Neural crest cell (in vitro differentiated cells): ENCODE measurements around the gene ST7. TPM values are rescaled to one million over a fixed set of nuclear protein-coding genes. Genes with fewer than 3 reads are reported as not detected.

Experiments
- DNase-seq: peaks from one replicate; pipeline ENCODE4 v3.0.0; 2021; ENCODE audit warnings: low read depth, mixed read lengths, low spot score
- H3K27ac Mint-ChIP-seq: one replicate; pipeline ENCODE4 v1.8.0; 2021; ENCODE audit warnings: mild to moderate bottlenecking, mixed read lengths; ENCODE audit not compliant: unreplicated experiment
- H3K27me3 Mint-ChIP-seq: 2 replicates; pipeline ENCODE4 v1.8.0; 2021; ENCODE audit warnings: low read depth, mild to moderate bottlenecking, mixed read lengths
- H3K36me3 Mint-ChIP-seq: 2 replicates; pipeline ENCODE4 v1.8.0; 2021; ENCODE audit warnings: low read depth, mild to moderate bottlenecking, mixed read lengths
- H3K4me1 Mint-ChIP-seq: 2 replicates; pipeline ENCODE4 v1.8.0; 2021; ENCODE audit warnings: mixed read lengths
- H3K4me3 Mint-ChIP-seq: one replicate; pipeline ENCODE4 v1.8.0; 2021; ENCODE audit warnings: mild to moderate bottlenecking, mixed read lengths
- H3K9me3 Mint-ChIP-seq: 2 replicates; pipeline ENCODE4 v1.8.0; 2021; ENCODE audit warnings: mixed read lengths
- total RNA-seq: library from RNA; stranded (reverse); gene quantifications from 2 replicates; pipeline ENCODE4 v1.2.1, GENCODE V29; 2021
- TF ChIP-seq, protein P1 (sequence below): fragments of 200-600 bp; sonication (generic); conservative IDR thresholded peaks from 2 replicates; pipeline ENCODE4 v1.5.0; 2021; ENCODE audit warnings: antibody characterized with exemption, mild to moderate bottlenecking

ST7 gene
- total RNA-seq, 1 donor from 2014 or later, result 22.4 TPM

DNA sequence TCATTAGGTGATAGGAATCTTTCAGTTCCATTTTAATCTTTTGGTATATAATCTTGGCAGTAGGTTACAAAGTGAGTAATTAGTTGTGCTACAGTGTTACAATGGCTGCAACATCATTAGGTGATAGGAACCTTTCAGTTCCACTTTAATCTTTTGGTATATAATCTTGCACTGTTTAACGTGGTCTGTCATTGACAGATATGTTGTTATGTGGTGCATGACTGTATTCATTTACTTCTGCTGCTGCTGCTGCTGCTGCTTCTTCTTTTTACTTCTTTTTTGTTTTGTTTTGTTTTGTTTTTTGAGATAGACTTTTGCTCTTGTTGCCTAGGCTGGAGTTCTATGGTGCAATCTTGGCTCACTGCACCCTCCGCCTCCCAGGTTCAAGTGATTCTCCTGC is 28.6 kb downstream of the ST7 start:
- no peaks in the 10 kb centered on the region for H3K9me3 Mint-ChIP-seq
- H3K36me3 Mint-ChIP-seq, result no peaks in the 10 kb centered on the region
- H3K4me1 Mint-ChIP-seq, result no peaks in the 10 kb centered on the region
- DNase-seq, result no peak
- TF ChIP-seq, protein P1, sequence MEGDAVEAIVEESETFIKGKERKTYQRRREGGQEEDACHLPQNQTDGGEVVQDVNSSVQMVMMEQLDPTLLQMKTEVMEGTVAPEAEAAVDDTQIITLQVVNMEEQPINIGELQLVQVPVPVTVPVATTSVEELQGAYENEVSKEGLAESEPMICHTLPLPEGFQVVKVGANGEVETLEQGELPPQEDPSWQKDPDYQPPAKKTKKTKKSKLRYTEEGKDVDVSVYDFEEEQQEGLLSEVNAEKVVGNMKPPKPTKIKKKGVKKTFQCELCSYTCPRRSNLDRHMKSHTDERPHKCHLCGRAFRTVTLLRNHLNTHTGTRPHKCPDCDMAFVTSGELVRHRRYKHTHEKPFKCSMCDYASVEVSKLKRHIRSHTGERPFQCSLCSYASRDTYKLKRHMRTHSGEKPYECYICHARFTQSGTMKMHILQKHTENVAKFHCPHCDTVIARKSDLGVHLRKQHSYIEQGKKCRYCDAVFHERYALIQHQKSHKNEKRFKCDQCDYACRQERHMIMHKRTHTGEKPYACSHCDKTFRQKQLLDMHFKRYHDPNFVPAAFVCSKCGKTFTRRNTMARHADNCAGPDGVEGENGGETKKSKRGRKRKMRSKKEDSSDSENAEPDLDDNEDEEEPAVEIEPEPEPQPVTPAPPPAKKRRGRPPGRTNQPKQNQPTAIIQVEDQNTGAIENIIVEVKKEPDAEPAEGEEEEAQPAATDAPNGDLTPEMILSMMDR, result no peak
- no peaks in the 10 kb centered on the region for H3K27me3 Mint-ChIP-seq
- no peak overlapping the region for H3K27ac Mint-ChIP-seq
- H3K4me3 Mint-ChIP-seq, result no peak overlapping the region

DNA sequence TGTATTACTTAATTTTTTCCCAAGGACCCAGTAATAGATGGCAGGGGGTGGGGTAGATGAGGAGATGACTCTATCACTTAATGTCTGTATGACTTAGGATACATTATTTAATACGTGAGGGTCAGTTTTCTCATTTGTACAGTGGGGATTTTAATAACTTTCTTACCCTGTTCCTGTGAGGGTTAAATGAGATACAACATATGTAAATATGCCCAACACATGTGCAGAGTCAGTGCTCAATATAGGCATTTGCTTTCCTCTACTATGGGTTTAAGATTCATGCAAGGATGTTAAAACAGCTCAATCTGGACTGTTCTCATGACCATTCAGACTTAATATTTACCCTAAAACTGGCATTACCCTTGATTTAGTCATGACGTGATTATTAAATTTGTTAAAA is 31.2 kb downstream of the ST7 start:
- H3K27ac Mint-ChIP-seq, result no peak overlapping the region
- H3K4me1 Mint-ChIP-seq, result no peaks in the 10 kb centered on the region
- H3K27me3 Mint-ChIP-seq, result no peaks in the 10 kb centered on the region
- no peak for DNase-seq
- no peaks in the 10 kb centered on the region for H3K36me3 Mint-ChIP-seq
- TF ChIP-seq, protein P1, result no peak
- no peaks in the 10 kb centered on the region for H3K9me3 Mint-ChIP-seq
- H3K4me3 Mint-ChIP-seq, result no peak overlapping the region

DNA sequence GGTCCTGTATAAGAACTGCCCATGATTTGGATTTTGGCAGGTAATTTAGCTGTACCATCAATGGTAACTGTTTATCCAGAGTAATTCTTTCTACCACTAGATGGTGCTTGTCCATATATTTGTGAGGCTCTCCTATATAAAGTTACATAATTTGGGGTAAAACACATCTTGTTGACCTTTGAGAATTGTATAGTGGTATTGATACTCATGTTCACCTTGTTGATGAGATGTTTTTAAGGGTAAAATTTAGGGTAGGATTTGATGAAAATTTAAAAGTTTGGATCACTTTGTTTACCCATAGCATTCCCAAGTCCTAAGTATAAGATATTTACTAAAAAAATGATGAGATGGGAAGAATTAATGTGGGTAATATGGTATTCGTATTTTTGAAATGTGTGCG is 31.6 kb downstream of the ST7 start:
- Mint-ChIP-seq H3K27me3 (no peaks in the 10 kb centered on the region), H3K9me3 (no peaks in the 10 kb centered on the region)
- TF ChIP-seq, protein P1, result peak; percentile 82

DNA sequence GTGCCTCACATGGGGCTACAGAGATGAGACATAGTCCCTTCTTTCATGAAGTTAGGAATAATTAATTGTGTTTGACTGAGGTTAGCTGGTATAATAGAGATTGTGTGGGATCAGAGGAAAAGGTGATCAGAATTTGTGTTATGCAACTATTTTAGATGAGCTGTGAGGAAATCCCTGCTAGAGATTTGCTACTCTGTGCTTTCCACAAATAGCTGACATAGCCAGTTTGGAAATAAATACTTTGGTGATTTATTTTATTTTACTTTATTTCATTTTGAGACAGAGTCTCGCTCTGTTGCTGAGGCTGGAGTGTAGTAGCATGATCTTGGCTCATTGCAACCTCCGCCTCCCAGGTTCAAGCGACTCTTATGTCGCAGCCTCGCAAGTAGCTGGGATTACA is 32.3 kb downstream of the ST7 start:
- no peaks in the 10 kb centered on the region for H3K4me1 Mint-ChIP-seq

More for the DNA sequence above, 31.6 kb downstream of the ST7 start:
- no peaks in the 10 kb centered on the region for H3K4me1 Mint-ChIP-seq
- H3K27ac Mint-ChIP-seq, result no peak overlapping the region
- H3K4me3 Mint-ChIP-seq, result no peak overlapping the region
- DNase-seq, result no peak
- H3K36me3 Mint-ChIP-seq, result no peaks in the 10 kb centered on the region

DNA sequence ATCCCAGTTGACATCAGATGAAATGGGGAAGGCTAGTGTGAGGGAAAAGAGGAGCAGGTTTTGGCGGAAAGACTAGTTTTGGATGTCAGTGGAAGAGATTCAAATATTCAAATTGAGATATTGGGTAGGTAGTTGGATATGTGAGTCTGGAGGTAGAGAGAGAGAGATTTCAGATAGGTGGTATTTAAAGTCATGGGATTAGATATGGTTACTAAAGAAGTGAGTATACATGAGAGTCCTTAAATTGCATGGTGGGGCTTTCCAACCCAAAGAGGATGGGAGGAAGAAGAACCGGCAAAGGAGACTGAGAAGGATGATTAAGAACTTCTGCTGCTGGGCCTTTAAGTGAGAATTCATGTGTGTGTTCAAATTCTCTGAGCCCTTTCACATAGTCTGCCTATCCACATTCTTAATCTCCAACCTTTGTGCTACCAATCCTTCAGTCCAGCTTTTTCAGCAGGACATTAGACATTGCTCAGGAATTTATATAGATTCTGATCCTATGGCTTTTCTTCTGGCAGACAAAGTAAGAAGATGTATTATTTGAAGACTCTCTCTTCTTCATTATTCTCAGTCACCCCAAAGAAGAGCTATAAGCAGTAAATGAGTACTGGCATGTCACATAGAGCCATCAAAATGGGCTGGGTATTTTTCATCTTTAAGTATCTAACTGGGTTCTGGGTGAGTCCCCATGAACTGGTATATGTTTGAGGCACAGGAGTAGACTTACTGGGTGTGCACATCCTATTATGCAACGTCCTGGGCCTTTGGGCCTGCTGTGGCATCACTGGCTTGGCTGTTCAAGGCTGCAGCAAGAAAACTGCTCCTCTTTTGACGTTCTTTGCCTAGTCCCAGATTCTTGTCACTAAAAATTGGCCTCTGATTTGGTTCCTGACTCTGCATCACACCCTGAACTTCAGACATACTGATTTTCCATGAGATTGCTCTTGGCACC is 33.6 kb downstream of the ST7 start:
- DNase-seq, result no peak
- peaks cover 2% of the 10 kb centered on the region for H3K9me3 Mint-ChIP-seq
- peak overlapping the region; percentile 72 for H3K27ac Mint-ChIP-seq
- H3K27me3 Mint-ChIP-seq, result no peaks in the 10 kb centered on the region
- H3K36me3 Mint-ChIP-seq, result peaks cover 6% of the 10 kb centered on the region
- TF ChIP-seq, protein P1, result no peak
- no peak overlapping the region for H3K4me3 Mint-ChIP-seq
- no peaks in the 10 kb centered on the region for H3K4me1 Mint-ChIP-seq

More for the DNA sequence above, 32.3 kb downstream of the ST7 start:
- no peak for DNase-seq
- Mint-ChIP-seq H3K27me3 (no peaks in the 10 kb centered on the region), H3K36me3 (no peaks in the 10 kb centered on the region), H3K9me3 (no peaks in the 10 kb centered on the region), H3K4me3 (no peak overlapping the region), H3K27ac (no peak overlapping the region)
- TF ChIP-seq, protein P1, result no peak
